Neural cell (in vitro differentiated cells): ENCODE measurements around the gene ZNF653. TPM values are rescaled to one million over a fixed set of nuclear protein-coding genes. Genes with fewer than 3 reads are reported as not detected.

Source experiments
- H2AFZ ChIP-seq: fragments of 200-600, 300-800 bp; sonication (generic), shearing (Covaris generic); 2 replicates; pipeline ENCODE4 v1.6.0; 2014; ENCODE audit warnings: low read depth, mild to moderate bottlenecking, antibody characterized with exemption, low read length, moderate library complexity
- H3F3A ChIP-seq: fragments of 200-600 bp; shearing (Covaris generic); 2 replicates; pipeline ENCODE4 v1.6.1; 2016; ENCODE audit warnings: mild to moderate bottlenecking, moderate library complexity, mixed read lengths, antibody characterized with exemption, low read length; ENCODE audit not compliant: insufficient read depth, poor library complexity, severe bottlenecking
- H3K27ac ChIP-seq: fragments of 200-600, 300-800 bp; sonication (generic), shearing (Covaris generic); 2 replicates; pipeline ENCODE4 v1.5.1; 2014; ENCODE audit warnings: mild to moderate bottlenecking, low read length, moderate library complexity
- H3K27me3 ChIP-seq: fragments of 300-800, 200-600 bp; sonication (generic), shearing (Covaris generic); 2 replicates; pipeline ENCODE4 v1.6.0; 2014; ENCODE audit warnings: mild to moderate bottlenecking, low read depth, low read length, moderate library complexity; ENCODE audit not compliant: insufficient read depth
- H3K36me3 ChIP-seq: fragments of 300-800, 200-600 bp; sonication (generic), shearing (Covaris generic); 2 replicates; pipeline ENCODE4 v1.5.1; 2014; ENCODE audit warnings: mild to moderate bottlenecking, antibody characterized with exemption, low read length, moderate library complexity; ENCODE audit not compliant: insufficient read depth
- H3K4me2 ChIP-seq: fragments of 300-800, 200-600 bp; sonication (generic), shearing (Covaris generic); 2 replicates; pipeline ENCODE4 v1.6.0; 2014; ENCODE audit warnings: mild to moderate bottlenecking, low read length
- H3K4me3 ChIP-seq: fragments of 300-800, 200-600 bp; sonication (generic), shearing (Covaris generic); 2 replicates; pipeline ENCODE4 v1.5.1; 2014; ENCODE audit warnings: mild to moderate bottlenecking, low read length, moderate library complexity
- H3K79me2 ChIP-seq: fragments of 200-600 bp; shearing (Covaris generic); replicated peaks from 2 replicates; pipeline ENCODE4 v1.6.0; 2014; ENCODE audit warnings: mild to moderate bottlenecking, low read length, moderate library complexity; ENCODE audit not compliant: insufficient read depth
- H3K9ac ChIP-seq: fragments of 300-800, 200-600 bp; sonication (generic), shearing (Covaris generic); 2 replicates; pipeline ENCODE4 v1.6.1; 2016; ENCODE audit warnings: mild to moderate bottlenecking, low read length, mixed read lengths
- H3K9me2 ChIP-seq: fragments of 200-600 bp; shearing (Covaris generic); 2 replicates; pipeline ENCODE4 v1.6.1; 2016; ENCODE audit warnings: mild to moderate bottlenecking, low read length, mixed read lengths; ENCODE audit not compliant: insufficient read depth
- H3K9me3 ChIP-seq: fragments of 200-600, 300-800 bp; sonication (generic), shearing (Covaris generic); 2 replicates; pipeline ENCODE4 v1.6.1; 2016; ENCODE audit warnings: mild to moderate bottlenecking, mixed run types, low read length, moderate library complexity, mixed read lengths
- H4K20me1 ChIP-seq: fragments of 200-600 bp; shearing (Covaris generic); 2 replicates; pipeline ENCODE4 v1.6.1; 2016; ENCODE audit warnings: mild to moderate bottlenecking, mixed run types; ENCODE audit not compliant: insufficient read depth
- CTCF ChIP-seq: fragments of 450-650 bp; IDR thresholded peaks from 2 replicates; pipeline ENCODE4 v1.5.1; 2014; ENCODE audit warnings: antibody characterized with exemption, mild to moderate bottlenecking, moderate library complexity; ENCODE audit not compliant: poor library complexity, severe bottlenecking
- EP300 ChIP-seq: fragments of 450-650 bp; conservative IDR thresholded peaks from 2 replicates; pipeline ENCODE4 v1.6.1; 2014; ENCODE audit warnings: antibody characterized with exemption, mild to moderate bottlenecking, moderate library complexity; ENCODE audit not compliant: poor library complexity, severe bottlenecking
- EZH2 ChIP-seq: fragments of 200-600, 300-800 bp; shearing (Covaris generic), sonication (generic); IDR thresholded peaks from 2 replicates; pipeline ENCODE4 v1.6.1; 2014; ENCODE audit warnings: antibody characterized with exemption, low read length, borderline replicate concordance, mild to moderate bottlenecking; ENCODE audit not compliant: insufficient read depth, poor library complexity, severe bottlenecking
- MXI1 ChIP-seq: fragments of 450-650 bp; conservative IDR thresholded peaks from 2 replicates; pipeline ENCODE4 v1.6.1; 2014; ENCODE audit warnings: antibody characterized with exemption, mild to moderate bottlenecking; ENCODE audit not compliant: poor library complexity, severe bottlenecking
- POLR2AphosphoS5 ChIP-seq: IDR thresholded peaks from 2 replicates; pipeline ENCODE4 v1.6.1; 2012
- RAD21 ChIP-seq: fragments of 450-650 bp; conservative IDR thresholded peaks from 2 replicates; pipeline ENCODE4 v1.6.1; 2014; ENCODE audit warnings: antibody characterized with exemption, mild to moderate bottlenecking, moderate library complexity
- SMC3 ChIP-seq: fragments of 450-650 bp; conservative IDR thresholded peaks from 2 replicates; pipeline ENCODE4 v1.6.1; 2014; ENCODE audit warnings: antibody characterized with exemption, mild to moderate bottlenecking, moderate library complexity; ENCODE audit not compliant: poor library complexity
- TAF1 ChIP-seq: IDR thresholded peaks from 2 replicates; pipeline ENCODE4 v1.6.1; 2012; ENCODE audit warnings: low read depth
- polyA plus RNA-seq: library from polyadenylated mRNA; depleted of rRNA; stranded (reverse); fragments of >200 nt; gene quantifications from 2 replicates; pipeline ENCODE4 v1.2.3, GENCODE V29; 2014
- TF ChIP-seq, protein P1 (sequence below): IDR thresholded peaks from 2 replicates; pipeline ENCODE4 v1.6.1; 2012; ENCODE audit warnings: borderline replicate concordance

Gene ZNF653
- polyA plus RNA-seq, 1 donor from 2014 or later, result 16.5 TPM

GRCh38 chr19:11506967-11507366 is 1.3 kb upstream of the ZNF653 start:
- no peaks in the 10 kb centered on the region for H3K79me2 ChIP-seq
- no peaks in the 10 kb centered on the region for H3F3A ChIP-seq

GRCh38 chr19:11506101-11506555 is 489 bp upstream of the ZNF653 start:
- no peaks in the 10 kb centered on the region for H3K9me3 ChIP-seq
- no peaks in the 10 kb centered on the region for H3K9me2 ChIP-seq
- peak overlapping the region; percentile 87 for H3K4me3 ChIP-seq

More at GRCh38 chr19:11506967-11507366, 1.3 kb upstream of the ZNF653 start:
- Histone ChIP-seq H2AFZ (no peak overlapping the region), H3K27me3 (no peaks in the 10 kb centered on the region), H4K20me1 (no peaks in the 10 kb centered on the region), H3K9me3 (no peaks in the 10 kb centered on the region), H3K36me3 (no peaks in the 10 kb centered on the region), H3K9me2 (no peaks in the 10 kb centered on the region), H3K9ac (no peak overlapping the region), H3K4me3 (no peak overlapping the region), H3K4me2 (no peak overlapping the region), H3K27ac (no peak overlapping the region)
- no peak for TF ChIP-seq MXI1
- TF ChIP-seq RAD21, result no peak
- TF ChIP-seq, protein P1, sequence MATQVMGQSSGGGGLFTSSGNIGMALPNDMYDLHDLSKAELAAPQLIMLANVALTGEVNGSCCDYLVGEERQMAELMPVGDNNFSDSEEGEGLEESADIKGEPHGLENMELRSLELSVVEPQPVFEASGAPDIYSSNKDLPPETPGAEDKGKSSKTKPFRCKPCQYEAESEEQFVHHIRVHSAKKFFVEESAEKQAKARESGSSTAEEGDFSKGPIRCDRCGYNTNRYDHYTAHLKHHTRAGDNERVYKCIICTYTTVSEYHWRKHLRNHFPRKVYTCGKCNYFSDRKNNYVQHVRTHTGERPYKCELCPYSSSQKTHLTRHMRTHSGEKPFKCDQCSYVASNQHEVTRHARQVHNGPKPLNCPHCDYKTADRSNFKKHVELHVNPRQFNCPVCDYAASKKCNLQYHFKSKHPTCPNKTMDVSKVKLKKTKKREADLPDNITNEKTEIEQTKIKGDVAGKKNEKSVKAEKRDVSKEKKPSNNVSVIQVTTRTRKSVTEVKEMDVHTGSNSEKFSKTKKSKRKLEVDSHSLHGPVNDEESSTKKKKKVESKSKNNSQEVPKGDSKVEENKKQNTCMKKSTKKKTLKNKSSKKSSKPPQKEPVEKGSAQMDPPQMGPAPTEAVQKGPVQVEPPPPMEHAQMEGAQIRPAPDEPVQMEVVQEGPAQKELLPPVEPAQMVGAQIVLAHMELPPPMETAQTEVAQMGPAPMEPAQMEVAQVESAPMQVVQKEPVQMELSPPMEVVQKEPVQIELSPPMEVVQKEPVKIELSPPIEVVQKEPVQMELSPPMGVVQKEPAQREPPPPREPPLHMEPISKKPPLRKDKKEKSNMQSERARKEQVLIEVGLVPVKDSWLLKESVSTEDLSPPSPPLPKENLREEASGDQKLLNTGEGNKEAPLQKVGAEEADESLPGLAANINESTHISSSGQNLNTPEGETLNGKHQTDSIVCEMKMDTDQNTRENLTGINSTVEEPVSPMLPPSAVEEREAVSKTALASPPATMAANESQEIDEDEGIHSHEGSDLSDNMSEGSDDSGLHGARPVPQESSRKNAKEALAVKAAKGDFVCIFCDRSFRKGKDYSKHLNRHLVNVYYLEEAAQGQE, result no peak
- no peak for TF ChIP-seq EP300
- TF ChIP-seq SMC3, result no peak
- no peak for TF ChIP-seq POLR2AphosphoS5
- TF ChIP-seq EZH2, result no peak
- no peak for TF ChIP-seq CTCF
- TF ChIP-seq TAF1, result no peak

More at GRCh38 chr19:11506101-11506555, 489 bp upstream of the ZNF653 start:
- Histone ChIP-seq H3K4me2 (peak overlapping the region; percentile 38), H3K27ac (peak overlapping the region; percentile 76), H3K9ac (peak overlapping the region; percentile 90), H3K79me2 (no peaks in the 10 kb centered on the region), H3F3A (no peaks in the 10 kb centered on the region), H3K27me3 (no peaks in the 10 kb centered on the region), H2AFZ (peak overlapping the region; percentile 71), H4K20me1 (no peaks in the 10 kb centered on the region), H3K36me3 (no peaks in the 10 kb centered on the region)
- TF ChIP-seq TAF1, result no peak
